C4-2B (cell line): ENCODE data around the gene PGA3.

Experiments used
- ZFX ChIP-seq: fragments of 450-650 bp; IDR thresholded peaks from 2 replicates; pipeline ENCODE4 v1.6.1; 2017
- TF ChIP-seq, protein P1 (sequence below): fragments of 450-650 bp; conservative IDR thresholded peaks from 2 replicates; pipeline ENCODE4 v1.5.1; 2017; ENCODE audit warnings: mild to moderate bottlenecking

DNA sequence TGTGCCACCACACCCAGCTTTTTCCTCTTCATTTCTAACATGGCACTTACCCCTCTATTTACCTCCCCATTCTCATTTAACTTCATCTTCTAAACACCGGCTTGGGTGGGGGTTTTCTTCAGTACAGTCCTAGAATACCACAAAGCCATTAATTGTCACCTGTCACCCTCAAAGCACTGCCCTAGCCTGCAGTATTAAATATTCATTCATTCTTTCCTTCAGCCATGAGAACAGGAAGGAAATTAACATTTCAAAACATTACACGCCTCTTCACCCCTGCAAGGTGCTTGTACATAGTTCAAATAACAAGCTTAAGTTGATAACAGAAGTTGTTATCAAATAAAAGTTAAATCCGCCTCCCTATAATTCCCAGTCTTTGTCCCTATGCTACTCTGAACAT, 31.4 kb upstream of the PGA3 start:
- TF ChIP-seq, protein P1, sequence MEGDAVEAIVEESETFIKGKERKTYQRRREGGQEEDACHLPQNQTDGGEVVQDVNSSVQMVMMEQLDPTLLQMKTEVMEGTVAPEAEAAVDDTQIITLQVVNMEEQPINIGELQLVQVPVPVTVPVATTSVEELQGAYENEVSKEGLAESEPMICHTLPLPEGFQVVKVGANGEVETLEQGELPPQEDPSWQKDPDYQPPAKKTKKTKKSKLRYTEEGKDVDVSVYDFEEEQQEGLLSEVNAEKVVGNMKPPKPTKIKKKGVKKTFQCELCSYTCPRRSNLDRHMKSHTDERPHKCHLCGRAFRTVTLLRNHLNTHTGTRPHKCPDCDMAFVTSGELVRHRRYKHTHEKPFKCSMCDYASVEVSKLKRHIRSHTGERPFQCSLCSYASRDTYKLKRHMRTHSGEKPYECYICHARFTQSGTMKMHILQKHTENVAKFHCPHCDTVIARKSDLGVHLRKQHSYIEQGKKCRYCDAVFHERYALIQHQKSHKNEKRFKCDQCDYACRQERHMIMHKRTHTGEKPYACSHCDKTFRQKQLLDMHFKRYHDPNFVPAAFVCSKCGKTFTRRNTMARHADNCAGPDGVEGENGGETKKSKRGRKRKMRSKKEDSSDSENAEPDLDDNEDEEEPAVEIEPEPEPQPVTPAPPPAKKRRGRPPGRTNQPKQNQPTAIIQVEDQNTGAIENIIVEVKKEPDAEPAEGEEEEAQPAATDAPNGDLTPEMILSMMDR: no peak
- no peak for TF ChIP-seq ZFX
